Mucosa of rectum (tissue), 2 donors: ENCODE data around the gene ABCD4.
A peak's percentile ranks its signal among the peaks of the same experiment; 100 is the strongest.

ENCODE experiments used
- H3K27ac ChIP-seq, 2 donors: one replicate each; pipeline ENCODE4 v1.7.0; 2013; ENCODE audit warnings: inconsistent platforms in 2 of 2, low read depth in 2 of 2, low read length in 2 of 2
- H3K27me3 ChIP-seq, 2 donors: one replicate each; pipeline ENCODE4 v1.7.0; 2013; ENCODE audit warnings: low read length in 2 of 2; ENCODE audit not compliant: control insufficient read depth in 2 of 2, insufficient read depth in 2 of 2
- H3K36me3 ChIP-seq, 2 donors: one replicate each; pipeline ENCODE4 v1.7.0; 2013; ENCODE audit warnings: low read length in 2 of 2; ENCODE audit not compliant: control insufficient read depth in 2 of 2, insufficient read depth in 2 of 2
- H3K4me1 ChIP-seq, 2 donors: one replicate each; pipeline ENCODE4 v1.7.0; 2013; ENCODE audit warnings: low read length in 2 of 2, mild to moderate bottlenecking in 1 of 2; ENCODE audit not compliant: control insufficient read depth in 2 of 2, insufficient read depth in 2 of 2
- H3K4me3 ChIP-seq, 2 donors: one replicate each; pipeline ENCODE4 v1.7.0; 2013; ENCODE audit warnings: low read length in 2 of 2
- H3K9ac ChIP-seq, 2 donors: one replicate each; pipeline ENCODE4 v1.7.0; 2013; ENCODE audit warnings: low read length in 2 of 2, low read depth in 1 of 2, mild to moderate bottlenecking in 1 of 2
- H3K9me3 ChIP-seq, 2 donors: one replicate each; pipeline ENCODE4 v1.7.0; 2013; ENCODE audit warnings: low read length in 2 of 2; ENCODE audit not compliant: control insufficient read depth in 2 of 2
- donor health status: healthy.
- donor health status: Normal muscosa, but diverticular disease.

Gene ABCD4

GRCh38 chr14:74261288-74261687 lies 41.4 kb downstream of the ABCD4 start:
- Histone ChIP-seq H3K36me3 (no peaks in the 10 kb centered on the region), H3K4me3 (no peak overlapping the region)

GRCh38 chr14:74260525-74261233 lies 42.1 kb downstream of the ABCD4 start:
- Histone ChIP-seq H3K9me3 (no peaks in the 10 kb centered on the region), H3K9ac (no peak overlapping the region), H3K4me3 (no peak overlapping the region), H3K36me3 (no peaks in the 10 kb centered on the region), H3K4me1 (peaks cover 6 to 7% of the 10 kb centered on the region in 2 donors), H3K27ac (no peak overlapping the region), H3K27me3 (peaks cover 9 to 10% of the 10 kb centered on the region in 2 donors)

More at GRCh38 chr14:74261288-74261687, 41.4 kb downstream of the ABCD4 start:
- no peaks in the 10 kb centered on the region for H3K9me3 ChIP-seq
- peaks cover 9 to 10% of the 10 kb centered on the region in 2 donors for H3K27me3 ChIP-seq
- H3K27ac ChIP-seq: no peak overlapping the region
- H3K9ac ChIP-seq: no peak overlapping the region
- H3K4me1 ChIP-seq: peaks cover 6 to 7% of the 10 kb centered on the region in 2 donors

GRCh38 chr14:74259513-74259912 lies 43.2 kb downstream of the ABCD4 start:
- no peak overlapping the region for H3K9ac ChIP-seq
- no peaks in the 10 kb centered on the region for H3K36me3 ChIP-seq
- H3K27me3 ChIP-seq: peaks cover 9 to 10% of the 10 kb centered on the region in 2 donors
- no peaks in the 10 kb centered on the region for H3K9me3 ChIP-seq
- H3K4me1 ChIP-seq: peaks cover 6 to 7% of the 10 kb centered on the region in 2 donors
- no peak overlapping the region for H3K27ac ChIP-seq
- no peak overlapping the region for H3K4me3 ChIP-seq

GRCh38 chr14:74258764-74259035 lies 44.0 kb downstream of the ABCD4 start:
- H3K27ac ChIP-seq: no peak overlapping the region

GRCh38 chr14:74257941-74258763 lies 44.6 kb downstream of the ABCD4 start:
- no peaks in the 10 kb centered on the region for H3K36me3 ChIP-seq
- H3K9me3 ChIP-seq: no peaks in the 10 kb centered on the region
- H3K27me3 ChIP-seq: peaks cover 10 to 11% of the 10 kb centered on the region in 2 donors
- peaks cover 6 to 7% of the 10 kb centered on the region in 2 donors for H3K4me1 ChIP-seq
- H3K9ac ChIP-seq: peak overlapping the region in 1 of 2 donors; percentile 21
- peak overlapping the region; percentile 55 to 70 for H3K4me3 ChIP-seq
- H3K27ac ChIP-seq: no peak overlapping the region

More at GRCh38 chr14:74258764-74259035, 44.0 kb downstream of the ABCD4 start:
- Histone ChIP-seq H3K36me3 (no peaks in the 10 kb centered on the region), H3K9me3 (no peaks in the 10 kb centered on the region), H3K4me3 (no peak overlapping the region), H3K27me3 (peaks cover 10 to 11% of the 10 kb centered on the region in 2 donors), H3K4me1 (peaks cover 6 to 7% of the 10 kb centered on the region in 2 donors), H3K9ac (no peak overlapping the region)

GRCh38 chr14:74257078-74257940 lies 45.4 kb downstream of the ABCD4 start:
- H3K9ac ChIP-seq: peak overlapping the region in 1 of 2 donors; percentile 21
- H3K27me3 ChIP-seq: peaks cover 10 to 11% of the 10 kb centered on the region in 2 donors
- H3K4me3 ChIP-seq: peak overlapping the region; percentile 55 to 70
- H3K9me3 ChIP-seq: no peaks in the 10 kb centered on the region
- H3K4me1 ChIP-seq: peaks cover 6 to 7% of the 10 kb centered on the region in 2 donors
- no peak overlapping the region for H3K27ac ChIP-seq
- H3K36me3 ChIP-seq: no peaks in the 10 kb centered on the region

GRCh38 chr14:74255281-74255680 lies 47.5 kb downstream of the ABCD4 start:
- no peak overlapping the region for H3K4me3 ChIP-seq
- no peaks in the 10 kb centered on the region for H3K36me3 ChIP-seq
- H3K27me3 ChIP-seq: peaks cover 10 to 14% of the 10 kb centered on the region in 2 donors
- H3K4me1 ChIP-seq: peaks cover 6 to 7% of the 10 kb centered on the region in 2 donors
- no peak overlapping the region for H3K27ac ChIP-seq
- no peak overlapping the region for H3K9ac ChIP-seq
- H3K9me3 ChIP-seq: no peaks in the 10 kb centered on the region

GRCh38 chr14:74249433-74250375 lies 53.0 kb downstream of the ABCD4 start:
- H3K4me1 ChIP-seq: no peaks in the 10 kb centered on the region
- no peaks in the 10 kb centered on the region for H3K36me3 ChIP-seq
- H3K27me3 ChIP-seq: peaks cover 21 to 23% of the 10 kb centered on the region in 2 donors

GRCh38 chr14:74248017-74248416 lies 54.7 kb downstream of the ABCD4 start:
- Histone ChIP-seq H3K9me3 (no peaks in the 10 kb centered on the region), H3K4me1 (no peaks in the 10 kb centered on the region), H3K4me3 (no peak overlapping the region), H3K36me3 (no peaks in the 10 kb centered on the region), H3K27ac (no peak overlapping the region), H3K9ac (no peak overlapping the region), H3K27me3 (peaks cover 34% of the 10 kb centered on the region in 2 donors)

More at GRCh38 chr14:74249433-74250375, 53.0 kb downstream of the ABCD4 start:
- Histone ChIP-seq H3K9me3 (no peaks in the 10 kb centered on the region), H3K4me3 (no peak overlapping the region), H3K9ac (no peak overlapping the region), H3K27ac (no peak overlapping the region)
